Activated T-cell treated with anti-CD3 and anti-CD28 coated beads for 48 hours (primary cell): Measurements from ENCODE around the gene CXorf49.
"Not testable (repeated sequence)": the region's sequence is repeated elsewhere in the genome, so short reads cannot be mapped to it uniquely, and the experiment has no call there.

Experiments
- DNase-seq: peaks from one replicate; pipeline ENCODE4 v3.0.0-alpha.2; 2020; ENCODE audit warnings: low read depth

CXorf49 gene

GRCh38 chrX:71671938-71672337 lies 46.1 kb downstream of the CXorf49 start:
- DNase-seq, result no peak

GRCh38 chrX:71671043-71671780 lies 46.9 kb downstream of the CXorf49 start:
- peak; percentile 63 for DNase-seq

- not testable (repeated sequence) for DNase-seq
Measured at GRCh38 chrX:71669947-71670346, 48.1 kb downstream of the CXorf49 start.

GRCh38 chrX:71669492-71669891 lies 48.6 kb downstream of the CXorf49 start:
- no peak for DNase-seq

GRCh38 chrX:71668248-71668595 lies 49.9 kb downstream of the CXorf49 start:
- no peak for DNase-seq

- DNase-seq, result no peak
Measured at GRCh38 chrX:71667328-71668247, 50.5 kb downstream of the CXorf49 start, which contains the start of gene LOC101059915. Gene LOC101059915 (plus strand): TSS chrX:71667546.

- no peak for DNase-seq
Measured at GRCh38 chrX:71666240-71667223, 51.6 kb downstream of the CXorf49 start.

GRCh38 chrX:71665747-71666146 lies 52.3 kb downstream of the CXorf49 start:
- DNase-seq, result no peak

- no peak for DNase-seq
Measured at GRCh38 chrX:71664889-71665491, 53.1 kb downstream of the CXorf49 start.
